OCI-LY7 (cell line): ENCODE measurements around the gene ACTL8. TPM values are rescaled to one million over a fixed set of nuclear protein-coding genes. Genes with fewer than 3 reads are reported as not detected.

ENCODE experiments used
- BruUV-seq: library from RNA; stranded (reverse); fragments of 400-500 nt; replicated peaks from 2 replicates; lab custom pipeline; 2021; lab: Mats Ljungman, UMichigan
- CTCF ChIA-PET: fragments of 300-600 bp; sonication (Branson Sonifier 250); formaldehyde crosslinking; loops from one replicate; lab custom pipeline; 2022; ENCODE audit warnings: antibody characterized with exemption; ENCODE audit not compliant: unreplicated experiment; lab: Charles Lee
- POLR2A ChIA-PET: fragments of 300-600 bp; sonication (Branson Sonifier 250); formaldehyde crosslinking; loops from one replicate; lab custom pipeline; 2022; ENCODE audit warnings: antibody characterized with exemption; lab: Charles Lee
- DNase-seq: peaks from one replicate; pipeline ENCODE4 v3.0.0-alpha.2; 2015; ENCODE audit warnings: low spot score
- H2AFZ ChIP-seq: fragments of 200-600 bp; sonication (generic), shearing (Covaris generic); 2 replicates; pipeline ENCODE4 v1.6.1; 2014; ENCODE audit warnings: mild to moderate bottlenecking, antibody characterized with exemption, low read length, moderate library complexity
- H3K27ac ChIP-seq: fragments of 200-600 bp; sonication (generic); 2 replicates; pipeline ENCODE4 v1.5.1; 2014; ENCODE audit warnings: mixed run types, low read depth, mild to moderate bottlenecking, moderate library complexity, low read length, inconsistent platforms; ENCODE audit not compliant: poor library complexity, severe bottlenecking
- H3K36me3 ChIP-seq: fragments of 200-600 bp; sonication (generic); 2 replicates; pipeline ENCODE4 v1.6.1; 2014; ENCODE audit warnings: mild to moderate bottlenecking, antibody characterized with exemption, low read length, moderate library complexity, mixed read lengths; ENCODE audit not compliant: insufficient read depth
- H3K4me1 ChIP-seq: fragments of 200-600 bp; sonication (generic); 2 replicates; pipeline ENCODE4 v1.5.1; 2014; ENCODE audit warnings: mild to moderate bottlenecking, low read length; ENCODE audit not compliant: insufficient read depth, poor library complexity, severe bottlenecking
- H3K4me2 ChIP-seq: fragments of 200-600 bp; sonication (generic); 2 replicates; pipeline ENCODE4 v1.6.1; 2014; ENCODE audit warnings: mild to moderate bottlenecking, low read length
- H3K4me3 ChIP-seq: fragments of 200-600 bp; sonication (generic); 2 replicates; pipeline ENCODE4 v1.5.1; 2014; ENCODE audit warnings: mild to moderate bottlenecking, low read depth, low read length; ENCODE audit not compliant: poor library complexity, severe bottlenecking
- H3K79me2 ChIP-seq: fragments of 200-600 bp; sonication (generic); 2 replicates; pipeline ENCODE4 v1.6.1; 2016; ENCODE audit warnings: low read depth, mild to moderate bottlenecking, low read length, moderate library complexity, mixed read lengths; ENCODE audit not compliant: insufficient read depth
- H3K9me2 ChIP-seq: fragments of 200-600 bp; sonication (generic); 2 replicates; pipeline ENCODE4 v1.6.1; 2016; ENCODE audit warnings: mild to moderate bottlenecking, low read length, mixed read lengths; ENCODE audit not compliant: insufficient read depth
- H3K9me3 ChIP-seq: fragments of 200-600 bp; sonication (generic); 2 replicates; pipeline ENCODE4 v1.6.1; 2014; ENCODE audit warnings: mild to moderate bottlenecking, mixed run types, low read length, mixed read lengths
- H4K20me1 ChIP-seq: fragments of 200-600 bp; sonication (generic); 2 replicates; pipeline ENCODE4 v1.6.1; 2014; ENCODE audit warnings: mild to moderate bottlenecking, antibody characterized with exemption, low read length, moderate library complexity, mixed read lengths; ENCODE audit not compliant: insufficient read depth
- EZH2phosphoT487 ChIP-seq: fragments of 200-600 bp; sonication (generic); IDR thresholded peaks from 2 replicates; pipeline ENCODE4 v1.6.1; 2018; ENCODE audit warnings: low read depth, borderline replicate concordance, mild to moderate bottlenecking, mixed run types, antibody characterized with exemption, low read length, moderate library complexity, mixed read lengths
- intact Hi-C: fragments of 100-400 bp; cut with micrococcal nuclease; formaldehyde crosslinking; loops from one replicate; pipeline ENCODE4 v1.10.0; 2022; ENCODE audit not compliant: unreplicated experiment
- total RNA-seq, 2 experiments: library from RNA; depleted of rRNA in 1 of 2; stranded (reverse); fragments of >200 nt in 1 of 2; shearing (Covaris generic) in 1 of 2; gene quantifications; 2 replicates each; pipeline ENCODE4 v1.2.3, GENCODE V29; 2014 to 2022
- TF ChIP-seq, protein P1 (sequence below): fragments of 200-600 bp; sonication (generic); conservative IDR thresholded peaks from 2 replicates; pipeline ENCODE4 v1.5.1; 2014; ENCODE audit warnings: mild to moderate bottlenecking, antibody characterized with exemption, low read length, moderate library complexity, mixed read lengths

The ACTL8 gene
- total RNA-seq, 2 experiments from 2014 or later: not detected

DNA sequence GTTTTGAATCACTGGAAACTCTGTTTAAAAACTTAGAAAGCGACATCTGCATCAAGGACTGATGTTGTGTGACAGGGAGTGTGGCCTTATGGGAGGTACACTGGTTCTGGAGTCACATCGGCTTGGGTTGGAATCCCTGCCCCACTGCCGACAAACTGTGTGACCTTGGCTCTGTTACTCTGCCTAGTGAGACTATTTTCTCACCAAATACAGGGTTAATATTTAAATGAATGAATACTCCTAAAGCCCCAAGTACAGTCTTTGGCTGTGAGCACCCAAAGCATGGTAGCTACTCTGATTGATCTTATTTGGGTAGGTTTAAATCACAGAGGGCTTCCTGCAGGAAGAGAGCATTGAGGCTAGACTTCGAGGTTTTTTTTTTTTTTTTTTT lies 102.0 kb downstream of the ACTL8 start:
- no peaks in the 10 kb centered on the region for H3K9me3 ChIP-seq
- POLR2A ChIA-PET: interaction anchor here (1.2 kb wide), 1 partner anchor 8 kb away, joined by 3 read pairs; no protein-coding TSS in a partner anchor
- no peaks in the 10 kb centered on the region; the same call in 1 of the 2 replicates for H4K20me1 ChIP-seq
- no peak for DNase-seq
- H3K4me2 ChIP-seq: no peak overlapping the region
- TF ChIP-seq EZH2phosphoT487: no peak
- TF ChIP-seq, protein P1, sequence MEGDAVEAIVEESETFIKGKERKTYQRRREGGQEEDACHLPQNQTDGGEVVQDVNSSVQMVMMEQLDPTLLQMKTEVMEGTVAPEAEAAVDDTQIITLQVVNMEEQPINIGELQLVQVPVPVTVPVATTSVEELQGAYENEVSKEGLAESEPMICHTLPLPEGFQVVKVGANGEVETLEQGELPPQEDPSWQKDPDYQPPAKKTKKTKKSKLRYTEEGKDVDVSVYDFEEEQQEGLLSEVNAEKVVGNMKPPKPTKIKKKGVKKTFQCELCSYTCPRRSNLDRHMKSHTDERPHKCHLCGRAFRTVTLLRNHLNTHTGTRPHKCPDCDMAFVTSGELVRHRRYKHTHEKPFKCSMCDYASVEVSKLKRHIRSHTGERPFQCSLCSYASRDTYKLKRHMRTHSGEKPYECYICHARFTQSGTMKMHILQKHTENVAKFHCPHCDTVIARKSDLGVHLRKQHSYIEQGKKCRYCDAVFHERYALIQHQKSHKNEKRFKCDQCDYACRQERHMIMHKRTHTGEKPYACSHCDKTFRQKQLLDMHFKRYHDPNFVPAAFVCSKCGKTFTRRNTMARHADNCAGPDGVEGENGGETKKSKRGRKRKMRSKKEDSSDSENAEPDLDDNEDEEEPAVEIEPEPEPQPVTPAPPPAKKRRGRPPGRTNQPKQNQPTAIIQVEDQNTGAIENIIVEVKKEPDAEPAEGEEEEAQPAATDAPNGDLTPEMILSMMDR: no peak
- CTCF ChIA-PET: no interaction called here
- H3K9me2 ChIP-seq: no peaks in the 10 kb centered on the region
- no peaks in the 10 kb centered on the region for H3K4me1 ChIP-seq
- H3K4me3 ChIP-seq: no peak overlapping the region
- intact Hi-C loops: no loop called here
- no TSS peak for BruUV-seq
- H2AFZ ChIP-seq: no peak overlapping the region
- no peak overlapping the region for H3K27ac ChIP-seq
- no peaks in the 10 kb centered on the region for H3K36me3 ChIP-seq
- no peaks in the 10 kb centered on the region for H3K79me2 ChIP-seq

DNA sequence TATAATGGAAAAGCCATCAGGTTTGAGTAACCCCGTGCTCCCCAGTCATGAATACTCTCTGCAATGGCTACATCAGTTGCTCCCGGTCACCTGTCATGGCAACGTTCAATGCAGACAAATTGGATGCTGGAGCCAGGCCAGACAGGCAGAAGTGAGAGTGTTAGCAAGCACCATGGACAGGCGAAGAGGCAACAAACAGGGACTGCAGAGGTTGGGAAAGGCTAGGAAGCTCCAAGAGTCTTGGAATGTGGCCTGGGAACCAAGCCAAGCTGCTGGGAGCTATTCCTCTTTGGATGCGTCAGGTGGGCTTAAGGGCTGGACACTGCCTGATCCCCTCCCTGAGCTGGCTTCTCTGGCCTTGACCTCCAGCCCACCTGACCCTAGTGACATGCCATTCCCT lies 102.9 kb downstream of the ACTL8 start:
- Histone ChIP-seq H3K4me3 (no peak overlapping the region), H3K4me2 (no peak overlapping the region), H4K20me1 (no peaks in the 10 kb centered on the region; the same call in 1 of the 2 replicates), H3K79me2 (no peaks in the 10 kb centered on the region), H3K36me3 (no peaks in the 10 kb centered on the region), H3K4me1 (no peaks in the 10 kb centered on the region), H3K27ac (no peak overlapping the region), H3K9me3 (no peaks in the 10 kb centered on the region), H2AFZ (no peak overlapping the region), H3K9me2 (no peaks in the 10 kb centered on the region)
- no peak for TF ChIP-seq EZH2phosphoT487
- no peak for DNase-seq
- intact Hi-C loops: no loop called here
- ChIA-PET POLR2A (interaction anchor here (1.2 kb wide), 1 partner anchor 9 kb away, joined by 3 read pairs; no protein-coding TSS in a partner anchor), CTCF (no interaction called here)
- BruUV-seq: no TSS peak

DNA sequence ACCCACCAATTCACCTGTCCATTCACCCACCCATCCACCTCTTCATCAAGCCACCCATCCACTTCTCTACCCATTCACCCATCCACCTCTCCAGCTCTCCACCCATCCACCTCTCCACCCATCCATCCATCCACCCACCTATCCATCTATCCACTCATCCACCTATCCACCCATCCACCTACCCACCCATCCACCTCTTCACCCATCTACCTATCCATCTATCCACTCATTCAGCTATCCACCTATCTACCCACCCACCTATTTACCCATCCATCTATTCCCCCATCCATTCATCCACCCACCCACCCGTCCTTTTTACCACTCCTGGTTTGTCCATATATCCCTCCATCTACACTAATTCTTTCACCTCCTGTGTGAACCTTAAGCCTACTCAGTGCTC lies 105.7 kb downstream of the ACTL8 start:
- Histone ChIP-seq H3K79me2 (no peaks in the 10 kb centered on the region), H3K36me3 (no peaks in the 10 kb centered on the region), H3K27ac (no peak overlapping the region), H3K9me3 (no peaks in the 10 kb centered on the region), H3K4me1 (no peaks in the 10 kb centered on the region), H2AFZ (no peak overlapping the region), H3K9me2 (no peaks in the 10 kb centered on the region), H3K4me3 (no peak overlapping the region), H4K20me1 (no peaks in the 10 kb centered on the region; the same call in 1 of the 2 replicates), H3K4me2 (no peak overlapping the region)
- no peak for DNase-seq
- ChIA-PET CTCF (no interaction called here), POLR2A (no interaction called here)
- no TSS peak for BruUV-seq
- intact Hi-C loops: no loop called here
- no peak for TF ChIP-seq EZH2phosphoT487
- TF ChIP-seq, protein P1: no peak
